Pulmonary artery endothelial cell (primary cell): ENCODE measurements around the gene FOXF2. TPM values are rescaled to one million over a fixed set of nuclear protein-coding genes. Genes with fewer than 3 reads are reported as not detected.

ENCODE experiments used
- DNase-seq: peaks from one replicate; pipeline ENCODE4 v3.0.0-alpha.2; 2011; ENCODE audit warnings: low read depth, low spot score
- total RNA-seq: library from RNA; depleted of rRNA; stranded (reverse); fragments of >200 nt; gene quantifications from 2 replicates; pipeline ENCODE4 v1.2.3, GENCODE V29; 2014

FOXF2 gene
- total RNA-seq, 1 donor from 2014 or later, result not detected

DNA sequence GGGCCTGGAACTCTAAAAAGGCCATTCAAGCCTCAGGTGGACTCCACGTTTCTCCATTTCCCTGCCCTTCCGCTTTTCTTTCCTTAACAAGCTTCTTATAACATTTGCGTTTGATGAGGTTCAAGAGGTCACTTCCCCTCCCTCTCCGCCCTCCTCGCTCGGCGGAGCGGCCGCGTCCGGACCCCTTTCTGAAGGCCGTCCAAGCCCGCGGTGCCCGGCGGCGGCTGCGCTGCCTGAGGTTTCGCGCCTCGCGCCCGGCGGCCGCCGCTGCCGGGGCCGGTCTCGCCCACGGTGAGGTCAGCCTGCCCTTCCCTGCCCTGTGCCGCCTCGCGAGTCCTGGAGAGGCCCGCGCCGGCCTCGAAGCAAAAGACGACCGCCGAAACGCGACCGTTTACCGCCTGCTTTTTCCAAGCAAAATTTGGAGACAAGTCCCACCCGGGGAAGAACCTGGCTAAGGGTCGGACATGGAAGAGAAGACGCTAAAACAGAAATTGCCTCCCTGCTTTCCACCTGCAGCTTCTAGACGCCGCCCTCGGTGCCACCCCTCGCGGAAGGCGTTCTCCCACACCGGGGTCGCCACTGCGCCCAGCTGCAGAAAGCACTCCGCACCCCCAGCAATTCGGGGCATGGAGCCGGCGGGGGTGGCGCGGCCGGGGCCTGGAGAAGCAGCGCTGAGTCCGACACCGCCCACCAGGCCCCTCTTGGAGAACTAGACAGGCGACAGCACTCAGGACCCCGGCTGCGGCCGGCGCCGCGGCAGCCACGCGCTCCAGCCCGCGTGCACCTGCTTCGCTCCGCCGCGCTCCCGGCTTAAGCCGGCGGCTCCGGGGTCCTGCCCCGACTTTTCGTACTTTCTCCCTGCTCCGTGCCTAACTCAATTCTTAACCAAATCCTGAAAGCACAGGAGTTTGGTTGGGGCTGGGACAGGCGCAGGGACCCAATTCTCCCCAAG is 11.0 kb upstream of the FOXF2 start:
- no peak for DNase-seq

- DNase-seq, result no peak
Measured at GRCh38 chr6:1379017-1379787, 10.2 kb upstream of the FOXF2 start.

DNA sequence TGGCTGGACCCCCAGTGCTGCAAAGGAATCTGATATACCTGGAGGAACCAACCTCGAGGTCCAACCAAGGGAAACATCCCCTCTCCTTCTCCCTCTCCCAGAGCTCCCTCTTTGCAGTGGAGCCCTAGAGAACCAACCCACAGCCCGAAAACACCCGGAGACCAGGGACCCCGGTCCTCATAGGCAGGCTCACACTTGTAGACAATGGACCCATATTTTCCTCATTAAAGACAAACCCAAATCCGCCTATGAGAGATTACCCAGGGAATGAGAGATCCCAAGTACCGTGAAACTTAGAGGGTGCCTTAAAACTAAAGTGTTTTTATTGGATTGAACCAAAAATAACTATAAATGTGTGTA is 9.6 kb upstream of the FOXF2 start:
- DNase-seq, result no peak

GRCh38 chr6:1380625-1381427 is 8.6 kb upstream of the FOXF2 start:
- DNase-seq, result no peak

DNA sequence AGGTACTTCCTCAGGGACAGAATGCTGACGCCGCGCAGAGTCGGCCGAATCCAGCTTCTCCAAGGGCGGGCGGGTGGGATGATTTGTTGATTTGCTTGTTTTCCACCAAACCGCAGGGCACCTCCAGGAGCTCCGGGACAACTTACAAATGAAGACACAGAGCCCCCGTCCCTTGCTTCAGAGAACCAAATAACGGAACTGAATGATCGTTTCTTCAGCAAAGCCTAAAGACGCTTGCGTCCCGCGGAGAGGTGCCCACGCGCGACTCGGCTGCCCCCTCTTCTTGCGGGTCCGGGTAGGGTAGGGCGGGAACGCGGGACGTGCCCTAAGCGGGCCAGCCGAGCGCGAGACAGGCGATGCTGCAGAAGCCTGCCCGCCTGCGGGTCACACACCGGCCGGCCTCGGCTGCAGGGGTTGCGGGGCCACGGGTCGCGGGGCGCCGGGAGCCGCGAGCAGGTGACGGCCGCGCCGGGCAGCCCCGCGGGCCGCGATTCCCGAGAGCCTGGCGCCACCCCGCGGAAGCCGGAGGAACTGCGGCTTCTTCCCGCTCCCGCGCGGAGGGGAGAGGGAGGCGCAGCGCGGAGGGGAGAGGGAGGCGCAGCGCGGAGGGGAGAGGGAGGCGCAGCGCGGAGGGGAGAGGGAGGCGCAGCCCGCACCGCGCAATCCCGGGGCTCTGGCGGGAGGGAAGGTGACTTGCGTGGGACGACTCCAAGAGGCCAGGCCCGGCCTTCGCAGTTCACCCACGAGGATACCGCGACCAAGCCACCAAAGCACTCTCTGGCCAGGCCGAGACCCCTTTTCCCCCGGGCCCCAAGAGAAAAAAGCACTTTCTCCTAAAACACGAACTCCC is 7.7 kb upstream of the FOXF2 start:
- DNase-seq, result no peak

- DNase-seq, result no peak
Measured at GRCh38 chr6:1382331-1382882, 7.0 kb upstream of the FOXF2 start.

- DNase-seq, result no peak
Measured at GRCh38 chr6:1382883-1383728, 6.3 kb upstream of the FOXF2 start.

DNA sequence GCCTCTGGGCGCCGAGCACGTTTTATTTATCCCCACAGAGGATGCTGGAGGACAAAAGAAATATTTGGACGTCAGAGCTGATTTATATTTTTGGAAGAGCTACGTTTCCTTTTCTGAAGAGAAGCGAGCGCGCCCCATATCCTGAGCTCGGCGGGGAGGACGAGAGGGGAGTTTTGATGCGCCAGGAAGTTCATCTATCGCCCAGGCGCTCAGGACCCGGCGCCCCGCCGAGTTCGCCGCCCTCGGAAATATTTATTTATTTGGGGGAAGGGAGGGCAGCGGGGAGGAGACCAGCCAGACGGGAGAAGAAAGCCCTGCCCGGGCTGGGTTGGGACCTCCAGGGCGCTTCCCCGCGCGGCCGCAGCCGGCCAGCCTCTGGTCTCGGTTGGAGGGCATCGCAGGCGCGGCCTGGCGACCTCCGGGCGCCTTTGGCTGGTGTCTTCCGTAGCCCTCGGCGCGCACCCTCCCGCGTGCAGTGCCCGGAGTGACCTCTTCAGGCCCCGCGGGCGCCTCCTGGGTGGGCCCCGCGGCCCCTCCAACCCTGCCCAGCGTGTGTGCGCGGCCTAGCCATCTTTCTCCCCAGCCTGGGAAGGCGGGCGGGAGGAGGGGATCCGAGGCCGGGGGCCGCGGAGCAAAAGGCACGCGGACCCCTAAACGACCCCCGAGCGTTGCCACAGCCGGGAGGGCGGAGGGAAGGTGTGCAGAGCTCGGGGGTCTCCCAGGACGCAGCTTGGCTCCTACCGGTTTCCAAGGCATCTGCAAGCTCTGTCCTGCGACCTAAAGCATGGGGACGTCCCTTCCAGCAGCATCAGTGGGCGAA is 5.4 kb upstream of the FOXF2 start:
- DNase-seq, result no peak

GRCh38 chr6:1384549-1385128 is 4.7 kb upstream of the FOXF2 start:
- no peak for DNase-seq

DNA sequence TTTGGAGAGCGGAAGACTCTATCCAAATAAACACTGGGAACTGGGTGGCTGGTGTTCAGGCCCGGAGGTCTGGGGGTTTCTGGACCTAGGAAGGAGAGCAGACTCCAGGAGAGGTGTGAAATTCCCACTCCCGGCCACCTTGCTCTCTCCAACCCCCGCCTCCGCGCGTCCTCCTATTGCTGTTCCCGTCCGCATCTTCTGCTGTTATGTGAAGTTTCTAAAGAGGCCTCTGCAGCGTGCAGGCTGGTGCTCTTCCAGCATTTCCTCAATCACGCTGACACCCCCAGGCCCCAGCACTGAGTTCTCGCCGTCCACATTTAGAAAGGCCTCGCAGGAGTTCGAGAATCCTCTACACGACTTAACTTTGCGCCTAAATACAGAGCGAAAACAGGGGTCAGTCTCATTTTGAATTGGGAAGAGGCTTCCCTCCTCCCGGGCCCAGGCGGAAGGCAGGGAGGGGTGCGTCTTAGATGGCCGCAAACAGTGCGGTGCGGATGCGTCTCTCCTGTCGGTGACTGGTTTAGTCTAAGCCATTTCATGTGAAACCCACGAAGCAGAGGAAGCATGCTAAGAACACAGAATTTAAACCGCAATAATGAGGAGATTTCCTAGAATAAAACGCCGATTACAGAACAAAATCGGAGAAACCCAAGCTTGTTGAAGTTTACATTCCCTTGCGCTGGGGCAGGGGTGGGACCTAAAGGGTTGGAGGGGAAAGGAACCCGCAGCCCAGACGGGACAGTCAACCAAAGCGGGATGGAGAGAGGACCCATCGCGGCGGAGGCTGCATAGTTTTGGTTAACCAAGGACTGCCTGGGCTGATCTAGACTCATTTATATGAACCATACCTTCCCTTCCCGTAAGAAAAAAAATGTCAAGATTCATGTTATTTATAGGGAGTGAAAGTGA is 4.0 kb upstream of the FOXF2 start:
- DNase-seq, result no peak

DNA sequence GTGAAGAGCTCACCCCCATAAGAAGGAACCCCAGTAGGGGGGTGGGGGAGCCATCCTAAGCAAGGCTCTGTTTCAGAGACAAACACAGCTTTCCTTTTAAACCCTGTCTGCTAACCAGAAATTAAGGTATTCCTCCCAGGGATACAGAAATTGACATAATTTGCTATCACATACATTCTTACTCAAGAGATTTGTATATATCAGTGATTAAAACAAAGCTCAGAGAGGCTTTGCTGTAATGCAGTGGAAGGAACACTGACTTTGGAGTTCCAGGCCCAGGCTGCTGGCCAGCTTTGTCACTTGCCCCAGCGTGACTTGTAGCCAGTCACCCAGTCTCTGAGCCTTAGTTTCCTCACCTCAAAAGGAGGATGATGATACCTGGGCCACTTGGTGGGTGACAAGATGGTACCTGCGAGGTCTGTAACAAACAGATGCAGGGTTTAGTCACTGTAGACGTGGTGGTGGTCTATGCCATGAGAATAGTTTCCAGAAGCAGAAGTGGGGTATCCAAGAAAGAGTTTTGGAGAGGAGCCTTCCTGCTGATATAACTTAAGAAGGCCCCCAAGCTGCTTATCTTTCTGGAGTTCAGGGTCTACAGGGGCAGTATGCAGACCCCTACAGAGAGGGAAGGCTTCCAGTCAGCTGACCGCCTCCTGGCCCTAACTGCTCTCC is 3.2 kb upstream of the FOXF2 start:
- DNase-seq, result no peak

DNA sequence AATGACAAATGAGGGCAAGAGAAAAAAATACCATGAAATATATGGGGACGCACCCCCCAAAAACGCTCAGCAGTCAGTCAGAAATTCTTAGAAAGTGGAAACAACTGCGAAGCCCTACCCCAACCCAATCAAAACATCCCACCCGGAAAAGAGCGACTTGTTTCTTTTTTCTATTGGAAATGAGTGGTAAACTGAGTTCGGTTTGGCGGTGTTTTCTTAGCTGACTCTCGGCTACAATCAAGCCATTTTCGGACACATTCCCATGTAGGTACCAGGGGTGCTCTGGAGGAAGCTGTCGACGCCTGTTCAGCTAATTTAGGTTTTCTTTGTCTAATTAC is 1.9 kb upstream of the FOXF2 start:
- no peak for DNase-seq

- no peak for DNase-seq
Measured at GRCh38 chr6:1387876-1388629, 1.3 kb upstream of the FOXF2 start.

DNA sequence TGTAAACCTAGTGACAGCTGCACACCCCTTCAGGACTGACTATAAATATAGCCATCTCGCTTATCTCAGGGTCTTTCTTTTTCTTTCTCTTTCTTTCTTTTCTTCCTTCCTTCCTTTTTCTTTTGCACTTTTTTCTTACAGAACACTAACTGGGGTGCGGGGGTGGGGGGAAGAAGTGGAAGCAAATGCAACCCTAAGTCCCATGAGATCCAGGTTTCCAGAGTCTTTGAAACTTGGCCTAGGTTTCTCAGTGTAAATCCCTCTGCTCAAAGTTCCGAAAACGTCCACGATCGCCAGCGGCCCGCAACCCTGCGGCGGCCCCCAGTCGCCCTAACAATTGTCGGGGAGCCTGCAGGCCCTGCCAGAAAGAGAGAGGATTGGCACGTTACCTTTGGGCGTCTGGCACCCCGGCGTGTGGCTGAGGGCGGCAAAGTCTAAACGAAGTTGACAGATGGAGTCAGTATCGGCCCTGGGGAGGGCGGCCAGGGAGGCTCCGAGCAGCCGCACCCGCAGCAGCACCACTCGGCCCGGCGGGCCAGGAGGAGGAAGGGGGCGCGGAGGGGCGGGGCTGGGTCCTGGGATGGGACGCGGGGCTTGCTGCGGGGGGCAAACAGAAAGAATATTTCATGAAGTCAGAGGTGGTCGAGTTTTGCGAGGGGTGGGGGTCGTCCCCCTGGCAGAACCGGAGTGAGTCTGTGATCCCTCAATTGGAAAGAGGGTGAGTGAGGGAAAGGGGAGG is 577 bp upstream of the FOXF2 start:
- no peak for DNase-seq

DNA sequence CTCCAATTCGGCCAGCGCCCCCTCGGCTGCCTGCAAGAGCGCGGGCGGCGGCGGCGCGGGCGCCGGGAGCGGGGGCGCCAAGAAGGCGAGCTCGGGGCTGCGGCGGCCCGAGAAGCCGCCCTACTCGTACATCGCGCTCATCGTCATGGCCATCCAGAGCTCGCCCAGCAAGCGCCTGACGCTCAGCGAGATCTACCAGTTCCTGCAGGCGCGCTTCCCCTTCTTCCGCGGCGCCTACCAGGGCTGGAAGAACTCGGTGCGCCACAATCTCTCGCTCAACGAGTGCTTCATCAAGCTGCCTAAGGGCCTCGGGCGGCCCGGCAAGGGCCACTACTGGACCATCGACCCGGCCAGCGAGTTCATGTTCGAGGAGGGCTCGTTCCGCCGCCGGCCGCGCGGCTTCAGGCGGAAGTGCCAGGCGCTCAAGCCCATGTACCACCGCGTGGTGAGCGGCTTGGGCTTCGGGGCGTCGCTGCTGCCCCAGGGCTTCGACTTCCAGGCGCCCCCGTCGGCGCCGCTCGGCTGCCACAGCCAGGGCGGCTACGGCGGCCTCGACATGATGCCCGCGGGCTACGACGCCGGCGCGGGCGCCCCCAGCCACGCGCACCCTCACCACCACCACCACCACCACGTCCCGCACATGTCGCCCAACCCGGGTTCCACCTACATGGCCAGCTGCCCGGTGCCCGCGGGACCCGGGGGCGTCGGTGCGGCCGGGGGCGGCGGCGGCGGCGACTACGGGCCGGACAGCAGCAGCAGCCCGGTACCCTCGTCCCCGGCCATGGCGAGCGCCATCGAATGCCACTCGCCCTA is 963 bp downstream of the FOXF2 start:
- DNase-seq, result no peak
